KMS-11 (cell line): Measurements from ENCODE around the gene ANXA8L1.
"Not testable (repeated sequence)": the region's sequence is repeated elsewhere in the genome, so short reads cannot be mapped to it uniquely, and the experiment has no call there.

Experiments
- H2AFZ ChIP-seq: fragments of 200-600 bp; sonication (generic); 2 replicates; pipeline ENCODE4 v1.6.1; 2016; ENCODE audit warnings: antibody characterized with exemption, mixed run types, low read depth
- H3K27ac ChIP-seq: fragments of 200-600 bp; sonication (generic); 2 replicates; pipeline ENCODE4 v1.6.1; 2016; ENCODE audit warnings: mild to moderate bottlenecking, mixed run types
- H3K27me3 ChIP-seq: fragments of 200-600 bp; sonication (generic); 2 replicates; pipeline ENCODE4 v1.6.1; 2017; ENCODE audit warnings: mild to moderate bottlenecking, low read depth, mixed run types, moderate library complexity; ENCODE audit not compliant: insufficient read depth
- H3K36me3 ChIP-seq: fragments of 200-600 bp; sonication (generic); 2 replicates; pipeline ENCODE4 v1.6.1; 2017; ENCODE audit warnings: mild to moderate bottlenecking, mixed run types; ENCODE audit not compliant: insufficient read depth
- H3K4me1 ChIP-seq: fragments of 200-600 bp; sonication (generic); 2 replicates; pipeline ENCODE4 v1.6.1; 2016; ENCODE audit warnings: mild to moderate bottlenecking, low read depth, mixed run types; ENCODE audit not compliant: poor library complexity, severe bottlenecking
- H3K4me2 ChIP-seq: fragments of 200-600 bp; sonication (generic); 2 replicates; pipeline ENCODE4 v1.7.0; 2016; ENCODE audit warnings: mild to moderate bottlenecking, mixed run types
- H3K4me3 ChIP-seq: fragments of 200-600 bp; sonication (generic); IDR thresholded peaks from 2 replicates; pipeline ENCODE4 v1.6.1; 2017; ENCODE audit warnings: low read depth, low read length, mixed read lengths; ENCODE audit not compliant: insufficient read depth
- H3K79me2 ChIP-seq: fragments of 200-600 bp; sonication (generic); 2 replicates; pipeline ENCODE4 v1.6.1; 2016; ENCODE audit warnings: low read depth, mixed run types; ENCODE audit not compliant: insufficient read depth
- H3K9ac ChIP-seq: fragments of 200-600 bp; sonication (generic); 2 replicates; pipeline ENCODE4 v1.6.1; 2016; ENCODE audit warnings: mild to moderate bottlenecking, mixed run types
- H4K20me1 ChIP-seq: fragments of 200-600 bp; sonication (generic); 2 replicates; pipeline ENCODE4 v1.6.1; 2016; ENCODE audit warnings: mild to moderate bottlenecking, mixed run types; ENCODE audit not compliant: insufficient read depth

The ANXA8L1 gene

DNA sequence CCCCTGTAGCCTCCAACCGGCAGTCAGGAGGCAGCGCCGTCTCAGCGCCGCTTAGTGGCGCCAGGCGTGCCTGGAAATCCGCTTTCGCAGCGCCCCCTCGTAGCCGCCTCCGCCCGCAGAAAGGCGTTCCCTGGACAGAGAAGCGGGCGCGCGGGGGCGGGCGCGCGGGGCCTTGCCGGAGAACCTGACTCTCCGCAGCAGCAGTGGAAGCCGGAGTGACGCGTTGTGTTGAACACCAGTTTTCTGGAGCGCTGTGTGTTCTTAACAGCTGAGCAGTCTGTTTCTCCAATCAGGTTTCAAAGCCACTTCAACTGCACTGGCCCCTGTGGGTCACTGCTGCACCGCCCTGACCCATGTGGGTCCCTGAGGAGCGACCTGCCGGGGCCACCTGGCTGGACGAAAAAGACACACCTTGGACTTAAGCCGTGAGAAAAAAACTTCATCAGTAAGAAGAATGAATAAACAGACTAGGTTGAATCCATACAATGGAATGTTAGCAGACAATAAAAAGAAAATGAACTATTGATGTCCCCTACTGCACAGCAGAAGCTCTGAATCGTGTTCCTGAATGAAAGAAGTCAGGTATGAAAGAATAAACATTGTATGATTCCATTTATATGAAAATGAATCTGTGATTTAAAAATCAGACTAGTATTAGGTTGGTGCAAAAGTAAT, 22.8 kb downstream of the ANXA8L1 start:
- H2AFZ ChIP-seq, H3K27ac ChIP-seq, H3K27me3 ChIP-seq, H3K4me2 ChIP-seq, H3K4me1 ChIP-seq, H4K20me1 ChIP-seq, H3K79me2 ChIP-seq, H3K4me3 ChIP-seq, H3K9ac ChIP-seq, H3K36me3 ChIP-seq: not testable (repeated sequence)

DNA sequence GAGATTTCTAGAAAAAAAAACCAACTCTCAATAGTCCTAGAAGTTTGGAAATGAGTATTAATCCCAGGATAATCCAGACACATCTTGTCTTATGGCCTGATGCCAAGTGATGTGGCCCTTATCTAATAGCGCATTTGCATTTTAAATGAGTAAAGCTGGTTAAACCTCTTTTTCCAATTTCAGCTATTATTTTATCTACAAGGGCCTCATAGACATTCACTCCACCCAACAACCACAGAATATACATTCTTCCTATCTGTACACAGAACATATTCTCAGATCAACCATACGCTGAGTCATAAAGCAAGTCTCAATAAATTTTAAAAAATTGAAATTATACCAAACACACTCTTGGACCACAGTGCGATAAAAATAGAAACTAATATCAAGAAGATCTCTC, 34.0 kb downstream of the ANXA8L1 start:
- not testable (repeated sequence) for H4K20me1 ChIP-seq, H3K4me2 ChIP-seq, H3K36me3 ChIP-seq, H3K4me1 ChIP-seq, H3K9ac ChIP-seq, H2AFZ ChIP-seq, H3K27me3 ChIP-seq, H3K27ac ChIP-seq, H3K4me3 ChIP-seq, H3K79me2 ChIP-seq

DNA sequence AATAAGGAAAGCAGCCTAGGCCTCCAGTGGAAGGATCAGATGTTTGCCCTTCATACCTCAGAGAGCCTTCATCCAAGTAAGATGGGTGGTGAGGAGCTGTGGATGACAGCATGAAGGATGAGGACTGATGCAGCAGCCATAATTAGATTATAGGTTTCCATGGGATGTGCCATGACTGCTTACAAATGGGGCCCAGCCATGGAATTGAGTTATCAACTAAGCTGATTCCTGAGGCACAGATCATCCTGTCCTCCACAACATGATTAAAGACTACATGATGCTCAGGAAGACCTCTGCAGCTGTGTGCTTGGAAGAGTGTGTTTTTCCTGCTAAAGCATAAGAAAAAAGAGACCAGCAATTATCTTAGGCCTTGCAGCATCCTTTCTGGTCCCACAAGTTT, 35.5 kb downstream of the ANXA8L1 start:
- not testable (repeated sequence) for H3K4me3 ChIP-seq, H3K9ac ChIP-seq, H2AFZ ChIP-seq, H3K79me2 ChIP-seq, H4K20me1 ChIP-seq, H3K4me1 ChIP-seq, H3K27me3 ChIP-seq, H3K4me2 ChIP-seq, H3K36me3 ChIP-seq, H3K27ac ChIP-seq

GRCh38 chr10:46412665-46413064, 37.1 kb downstream of the ANXA8L1 start:
- not testable (repeated sequence) for H2AFZ ChIP-seq

DNA sequence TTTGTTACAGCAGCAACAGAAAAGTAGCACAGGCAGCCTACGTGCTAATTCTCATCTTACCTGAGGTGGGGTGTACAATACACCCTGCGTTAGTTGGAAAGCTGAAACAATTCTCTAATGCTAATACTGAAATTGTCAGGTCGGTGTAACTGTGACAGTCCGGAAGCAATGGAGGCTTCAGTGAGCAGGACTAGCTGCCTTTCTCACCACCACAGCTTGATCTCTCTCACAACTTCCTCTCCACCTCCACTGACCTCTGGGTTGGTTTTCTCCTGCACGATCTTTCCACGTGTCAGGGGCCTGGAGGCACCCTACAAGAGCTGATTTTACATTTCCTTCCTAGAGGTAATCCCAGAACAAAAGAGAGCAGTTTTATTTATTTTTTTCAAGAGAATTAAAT, 39.7 kb downstream of the ANXA8L1 start:
- H3K79me2 ChIP-seq, H3K4me2 ChIP-seq, H3K36me3 ChIP-seq, H2AFZ ChIP-seq, H3K27me3 ChIP-seq, H3K27ac ChIP-seq, H3K4me3 ChIP-seq, H3K9ac ChIP-seq, H4K20me1 ChIP-seq, H3K4me1 ChIP-seq: not testable (repeated sequence)

More at GRCh38 chr10:46412665-46413064, 37.1 kb downstream of the ANXA8L1 start:
- H3K79me2 ChIP-seq, H3K27ac ChIP-seq, H3K27me3 ChIP-seq, H3K4me2 ChIP-seq, H3K9ac ChIP-seq, H4K20me1 ChIP-seq, H3K4me3 ChIP-seq, H3K4me1 ChIP-seq, H3K36me3 ChIP-seq: not testable (repeated sequence)

GRCh38 chr10:46418283-46418682, 42.7 kb downstream of the ANXA8L1 start:
- not testable (repeated sequence) for H3K27me3 ChIP-seq, H3K4me3 ChIP-seq, H3K4me2 ChIP-seq, H3K36me3 ChIP-seq, H3K4me1 ChIP-seq, H3K79me2 ChIP-seq, H4K20me1 ChIP-seq, H2AFZ ChIP-seq, H3K27ac ChIP-seq, H3K9ac ChIP-seq

DNA sequence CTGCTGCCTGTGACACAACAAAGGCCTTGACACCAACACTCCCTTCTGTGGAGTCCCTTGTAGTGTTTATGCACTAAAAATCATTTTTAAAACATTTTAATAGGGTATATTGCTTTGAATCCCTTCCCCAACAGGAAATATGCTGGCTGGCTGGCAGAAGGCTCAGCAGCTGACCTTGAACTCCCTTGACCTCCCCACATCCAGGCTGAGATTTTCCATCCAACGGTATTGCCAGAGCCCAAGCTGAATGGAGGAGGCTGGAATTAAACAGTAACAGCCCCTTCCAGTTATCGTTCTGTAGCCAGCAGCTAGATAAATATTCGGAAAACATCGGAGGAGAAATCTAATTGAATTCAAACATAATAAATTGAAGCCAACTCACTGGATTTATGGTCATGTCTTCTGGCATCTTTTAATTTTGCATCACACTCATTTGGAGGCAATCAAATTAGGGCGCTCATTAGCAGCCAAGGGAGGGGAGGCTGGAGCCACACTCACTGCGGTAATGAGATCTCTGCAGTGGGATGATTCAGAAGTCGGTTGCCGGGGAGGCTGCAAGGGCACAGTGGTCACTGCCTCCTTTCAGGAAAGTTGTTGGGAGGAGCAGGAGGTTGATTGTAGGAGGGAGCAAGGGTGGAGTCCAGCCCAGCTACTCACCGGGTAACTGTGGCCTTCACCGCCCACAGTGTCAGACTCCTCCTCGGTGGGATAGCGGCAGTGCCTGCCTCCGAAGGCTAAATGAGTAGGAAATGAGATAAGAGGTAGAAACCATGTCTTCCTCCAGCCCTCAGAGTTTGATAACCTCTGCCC, 44.2 kb downstream of the ANXA8L1 start:
- H3K36me3 ChIP-seq, H2AFZ ChIP-seq, H3K4me3 ChIP-seq, H3K79me2 ChIP-seq, H3K27me3 ChIP-seq, H3K4me2 ChIP-seq, H3K9ac ChIP-seq, H3K27ac ChIP-seq, H4K20me1 ChIP-seq, H3K4me1 ChIP-seq: not testable (repeated sequence)

DNA sequence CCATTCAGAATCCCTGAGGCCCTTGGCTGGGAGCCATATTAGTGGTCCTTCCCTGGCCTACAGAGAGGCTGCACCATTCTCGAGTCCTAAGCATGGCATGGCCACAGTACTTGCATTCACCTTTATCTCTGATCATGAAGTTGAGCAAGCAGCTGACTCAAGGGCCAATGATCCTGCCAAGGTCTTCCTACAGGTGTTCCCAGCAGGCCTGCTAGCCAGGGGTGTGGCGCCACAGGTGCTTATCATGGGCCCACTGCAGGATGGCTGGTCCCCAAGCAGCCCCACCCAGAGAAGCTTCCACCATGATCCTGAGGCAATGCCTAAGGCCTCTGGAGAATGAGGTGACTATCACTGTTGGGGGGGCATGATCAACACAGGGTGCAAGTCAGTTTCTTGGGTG, 48.0 kb downstream of the ANXA8L1 start:
- H2AFZ ChIP-seq, H3K9ac ChIP-seq, H3K27me3 ChIP-seq, H3K79me2 ChIP-seq, H4K20me1 ChIP-seq, H3K4me2 ChIP-seq, H3K27ac ChIP-seq, H3K36me3 ChIP-seq, H3K4me1 ChIP-seq, H3K4me3 ChIP-seq: not testable (repeated sequence)

DNA sequence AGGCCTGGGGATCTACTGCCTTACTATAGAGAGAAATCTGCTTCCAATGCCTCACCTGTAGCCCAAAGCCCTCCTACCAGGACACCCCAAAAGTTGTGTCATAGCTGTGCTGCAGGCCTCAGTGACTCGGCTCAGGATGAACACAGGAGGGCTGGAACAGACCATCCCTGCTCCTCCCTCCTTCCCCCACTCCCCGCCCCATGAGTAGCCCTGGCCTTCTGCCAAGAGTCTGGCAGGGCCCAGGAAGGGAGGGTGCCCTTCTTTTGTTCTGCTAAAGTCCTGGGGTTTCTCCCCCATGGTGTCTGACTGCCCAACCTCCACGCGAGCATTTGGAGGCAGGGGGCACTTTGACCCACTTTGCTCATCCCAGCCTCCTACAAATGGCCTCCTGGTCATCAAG, 65.4 kb downstream of the ANXA8L1 start:
- H4K20me1 ChIP-seq, H3K27ac ChIP-seq, H3K79me2 ChIP-seq, H3K4me2 ChIP-seq, H3K27me3 ChIP-seq, H2AFZ ChIP-seq, H3K9ac ChIP-seq, H3K4me1 ChIP-seq, H3K4me3 ChIP-seq, H3K36me3 ChIP-seq: not testable (repeated sequence)
